Measurements from ENCODE around the gene CPT1A.
A peak's percentile ranks its signal among the peaks of the same experiment; 100 is the strongest.

The CPT1A gene

GRCh38 chr11:68783216-68783821 is 58.4 kb downstream of the CPT1A start:
- no peak for DNase-seq

GRCh38 chr11:68782711-68783110 is 59.0 kb downstream of the CPT1A start:
- no peak for DNase-seq

DNA sequence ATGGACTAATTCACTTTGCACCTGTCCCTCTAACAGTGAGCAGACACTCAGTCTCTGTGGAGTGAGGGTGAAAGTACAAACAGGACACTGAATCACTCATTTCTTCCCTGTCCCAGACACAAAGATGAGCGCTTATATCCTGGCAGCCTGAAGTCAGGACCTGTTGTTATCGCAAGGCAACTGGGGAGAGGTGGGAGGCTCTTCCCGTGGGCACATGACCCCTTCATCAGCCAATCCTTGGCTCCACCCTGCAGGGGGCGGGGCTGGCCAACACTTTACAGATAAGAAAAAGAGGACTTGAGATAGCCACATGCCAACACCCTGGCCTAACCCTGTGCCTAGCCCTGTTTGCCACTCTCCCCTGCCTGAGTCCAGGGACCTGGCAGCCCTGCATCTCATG is 60.9 kb downstream of the CPT1A start:
- no peak for DNase-seq

- DNase-seq, result no peak
Observed at GRCh38 chr11:68778205-68778604, 63.5 kb downstream of the CPT1A start.

GRCh38 chr11:68776442-68777235 is 65.1 kb downstream of the CPT1A start:
- no peak for DNase-seq

DNA sequence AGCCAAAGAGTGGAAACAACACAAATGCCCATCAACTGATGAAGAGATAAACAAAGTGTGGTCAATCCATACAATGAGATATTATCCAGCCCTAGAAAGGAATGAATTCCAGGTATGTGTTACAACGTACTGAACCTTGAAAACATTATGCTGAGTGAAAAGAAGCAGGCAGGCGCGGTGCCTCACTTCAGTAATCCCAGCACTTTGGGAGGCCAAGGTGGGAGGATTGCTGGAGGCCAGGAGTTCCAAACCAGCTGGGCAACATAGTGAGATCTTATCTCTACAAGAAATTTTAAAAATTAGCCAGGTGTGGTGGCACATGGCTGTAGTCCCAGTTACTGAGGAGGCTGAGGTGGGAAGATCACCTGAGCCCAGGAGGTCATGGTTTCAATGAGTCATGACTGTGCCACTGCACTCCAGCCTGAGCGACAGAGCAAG is 65.7 kb downstream of the CPT1A start:
- DNase-seq, result no peak

GRCh38 chr11:68774194-68774585 is 67.5 kb downstream of the CPT1A start:
- DNase-seq, result no peak

DNA sequence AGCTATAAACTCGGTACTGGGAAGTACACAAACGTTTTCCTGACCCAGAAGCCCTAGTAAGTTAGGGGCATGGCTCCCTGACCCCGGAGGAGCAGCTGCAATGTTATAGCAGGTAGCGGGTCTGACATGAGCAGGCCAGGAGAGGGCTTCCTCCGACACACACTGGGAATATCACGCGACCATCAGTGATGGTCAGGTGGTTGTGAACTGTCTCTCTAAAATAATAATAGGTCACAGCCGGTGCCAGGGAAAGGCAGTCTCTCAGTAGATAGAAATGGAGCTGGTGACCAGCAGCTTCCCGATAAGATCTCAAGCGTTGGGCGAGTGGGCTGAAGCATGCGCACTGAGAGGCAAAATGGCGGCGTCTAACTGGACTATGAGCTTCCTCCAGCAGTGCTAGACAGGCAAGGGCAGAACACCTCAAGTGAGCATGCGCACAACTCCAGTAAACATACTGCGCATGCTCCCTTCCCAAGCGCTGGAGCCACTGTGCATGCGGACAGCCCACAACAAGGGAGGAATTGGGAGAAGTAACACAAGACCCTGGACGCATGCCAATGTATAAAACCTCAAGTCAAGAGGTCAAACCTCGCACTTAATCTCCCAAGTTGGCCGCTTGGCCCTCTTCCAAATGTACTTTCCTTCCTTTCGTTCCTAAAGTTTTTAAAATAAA is 68.1 kb downstream of the CPT1A start:
- no peak for DNase-seq

DNA sequence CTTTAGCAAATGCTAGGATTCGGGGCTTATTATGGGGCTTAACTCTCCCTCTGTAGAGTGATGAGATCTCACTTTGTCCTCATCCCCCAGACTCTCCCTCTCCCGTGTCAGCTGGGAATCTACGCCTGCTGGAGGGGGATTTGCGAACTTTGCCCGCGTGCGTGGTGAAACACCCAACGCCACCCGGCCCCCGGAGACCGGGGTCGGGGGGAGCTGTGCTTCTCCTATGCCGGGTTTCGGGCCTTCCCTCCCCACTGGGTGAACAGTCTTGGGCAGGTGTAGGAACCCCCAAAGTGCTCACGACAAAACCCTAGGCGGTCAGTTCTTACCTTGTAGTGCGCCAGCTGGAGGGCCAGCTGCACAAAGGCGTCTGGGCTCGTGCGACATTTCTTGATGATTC is 68.8 kb downstream of the CPT1A start:
- DNase-seq, result no peak

DNA sequence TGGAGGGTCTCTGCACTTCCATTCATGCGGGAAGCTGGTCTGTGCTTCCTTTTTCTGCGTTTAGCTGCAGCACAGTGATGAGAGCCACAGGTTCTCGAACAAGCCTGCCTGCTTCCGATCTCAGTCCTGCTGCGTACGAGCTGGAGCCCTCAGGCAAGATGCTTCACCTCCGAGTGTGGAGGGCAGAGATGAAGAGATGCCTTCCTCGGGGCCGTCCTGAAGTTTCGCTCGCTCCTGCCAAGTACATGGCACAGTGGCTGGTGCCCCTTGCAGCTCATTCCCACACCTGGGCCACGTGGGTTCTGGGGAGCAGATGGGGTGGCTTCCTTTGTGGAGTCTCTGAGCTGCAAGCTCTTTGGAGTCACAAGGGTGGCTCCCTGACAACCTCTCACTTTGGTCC is 70.9 kb downstream of the CPT1A start:
- DNase-seq, result no peak

DNA sequence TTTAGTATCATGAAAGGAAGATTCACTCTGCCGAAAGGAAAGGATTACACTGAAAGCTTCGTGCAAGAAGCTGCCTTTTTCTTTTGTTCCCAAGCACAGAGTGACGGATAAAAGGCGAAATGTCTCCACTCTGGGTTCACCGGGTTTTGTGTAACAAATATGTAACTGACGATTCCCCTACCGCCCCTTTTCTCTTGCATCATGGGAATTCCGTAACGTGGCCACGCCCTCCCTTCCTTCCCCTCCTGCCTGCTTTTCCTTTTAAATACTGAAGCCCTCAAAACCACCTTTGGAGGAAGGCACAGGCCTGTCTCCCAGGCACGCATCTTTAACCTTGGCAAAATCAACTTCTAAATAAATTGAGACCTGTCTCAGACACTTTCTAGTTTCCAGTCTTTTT is 74.0 kb downstream of the CPT1A start:
- no peak for DNase-seq

GRCh38 chr11:68766786-68767185 is 74.9 kb downstream of the CPT1A start:
- DNase-seq, result no peak

DNA sequence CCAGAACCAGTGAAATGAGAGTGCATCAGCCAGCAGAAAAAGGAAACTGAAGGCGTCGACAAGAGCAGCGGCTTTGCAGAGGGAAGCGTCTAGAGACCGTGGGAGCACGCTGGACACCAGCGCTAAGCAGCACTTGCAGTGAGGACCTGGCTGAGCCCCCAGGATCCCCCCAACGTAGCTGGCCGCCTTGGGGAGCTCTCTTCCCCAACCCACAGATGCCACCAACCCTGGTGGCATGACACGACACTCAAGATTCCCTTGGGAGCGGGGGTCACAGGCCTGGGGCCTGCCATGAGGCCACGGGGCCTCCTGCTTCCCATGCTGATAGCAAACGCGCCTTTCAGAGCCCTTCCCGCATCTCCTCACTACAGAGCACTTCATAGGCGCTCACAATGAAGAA is 77.0 kb downstream of the CPT1A start:
- no peak for DNase-seq

GRCh38 chr11:68763926-68764657 is 77.6 kb downstream of the CPT1A start:
- no peak for DNase-seq

GRCh38 chr11:68763181-68763721 is 78.5 kb downstream of the CPT1A start:
- no peak for DNase-seq

GRCh38 chr11:68762481-68762880 is 79.2 kb downstream of the CPT1A start:
- DNase-seq, result no peak

DNA sequence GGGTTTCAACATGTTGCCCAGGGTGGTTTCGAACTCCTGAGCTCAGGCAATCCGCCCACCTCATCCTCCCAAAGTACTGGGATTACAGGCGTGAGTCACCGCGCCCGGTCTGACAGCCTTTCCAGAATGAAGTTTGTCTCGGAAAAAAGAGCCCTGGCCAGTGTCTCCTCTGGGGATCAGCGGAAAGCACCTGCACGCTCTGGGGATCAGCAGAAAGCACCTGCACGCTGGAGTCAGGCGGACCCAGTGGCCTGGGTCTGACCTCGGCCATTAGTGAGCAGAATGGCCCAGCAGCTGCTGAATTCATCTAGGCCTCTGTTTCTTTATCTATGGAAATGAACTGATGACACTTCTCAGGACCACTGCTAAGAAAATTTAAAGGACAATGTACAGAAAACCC is 79.9 kb downstream of the CPT1A start:
- DNase-seq, result no peak

- no peak for DNase-seq
Observed at GRCh38 chr11:68759991-68760390, 81.7 kb downstream of the CPT1A start.

GRCh38 chr11:68757711-68758110 is 84.0 kb downstream of the CPT1A start:
- no peak for DNase-seq

DNA sequence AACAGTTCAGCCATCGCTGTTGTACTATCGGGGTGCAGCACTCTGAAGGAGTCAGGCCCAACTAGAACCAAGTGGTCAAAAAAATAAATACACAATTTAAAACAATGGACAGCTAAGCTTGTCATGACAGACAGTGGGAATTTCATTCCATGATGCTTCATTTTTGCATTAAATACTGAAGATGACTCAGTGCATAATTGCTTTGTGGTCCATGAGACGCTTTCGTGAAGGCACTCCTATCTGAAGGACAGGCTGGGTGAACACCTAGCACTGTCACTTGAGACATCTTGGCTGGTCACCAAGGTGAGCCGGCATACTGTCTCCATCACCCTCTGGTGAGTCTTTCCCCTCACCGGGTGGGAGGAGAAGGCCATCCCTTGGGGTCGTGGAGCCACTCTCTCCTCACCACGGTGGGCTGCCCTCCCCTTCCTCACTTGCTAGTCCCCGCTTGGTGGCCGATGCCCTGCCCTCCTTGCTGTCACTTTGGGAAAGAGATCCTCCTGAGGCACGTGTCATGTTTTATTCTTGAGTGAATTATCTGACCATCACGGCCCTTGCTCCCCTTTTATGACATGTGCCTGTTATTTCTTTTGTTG is 85.4 kb downstream of the CPT1A start:
- no peak for DNase-seq

- no peak for DNase-seq
Observed at GRCh38 chr11:68753300-68753699, 88.4 kb downstream of the CPT1A start.

- DNase-seq, result peak; percentile 57
Observed at GRCh38 chr11:68751331-68751856, 90.3 kb downstream of the CPT1A start, which contains the start of gene TESMIN. TSS of gene TESMIN (minus strand) at chr11:68751520. CDS start at chr11:68750660, 860 bp downstream.

Measured in retina (tissue), 1 donor.